ENCODE data around the gene CD6.

The CD6 gene

GRCh38 chr11:61069427-61069826 is 97.9 kb downstream of the CD6 start:
- DNase-seq (ENCODE audit: insufficient read length, low spot score) (no peak), FAIRE-seq (no peak)

Data from HTR-8/SVneo (cell line).